ENCODE data around the gene BDH1.

BDH1 gene

GRCh38 chr3:197504641-197505121 is 51.1 kb downstream of the BDH1 start:
- DNase-seq = no peak

GRCh38 chr3:197504229-197504628 is 51.5 kb downstream of the BDH1 start:
- no peak for DNase-seq

GRCh38 chr3:197503652-197504051 is 52.1 kb downstream of the BDH1 start:
- DNase-seq = no peak

- DNase-seq = peak; percentile 27 to 56
Observed at GRCh38 chr3:197501879-197502620, 53.7 kb downstream of the BDH1 start.

GRCh38 chr3:197501496-197501878 is 54.3 kb downstream of the BDH1 start:
- DNase-seq = no peak

- no peak for DNase-seq
Observed at GRCh38 chr3:197500812-197501211, 55.0 kb downstream of the BDH1 start.

GRCh38 chr3:197499427-197499826 is 56.3 kb downstream of the BDH1 start:
- no peak for DNase-seq

- no peak for DNase-seq
Observed at GRCh38 chr3:197498499-197499241, 57.1 kb downstream of the BDH1 start.

GRCh38 chr3:197496746-197497125 is 59.0 kb downstream of the BDH1 start:
- no peak for DNase-seq

- peak in 1 of 2 donors; percentile 30 for DNase-seq
Observed at GRCh38 chr3:197495999-197496745, 59.6 kb downstream of the BDH1 start.

GRCh38 chr3:197495499-197495898 is 60.3 kb downstream of the BDH1 start:
- DNase-seq = no peak

- no peak for DNase-seq
Observed at GRCh38 chr3:197495059-197495455, 60.7 kb downstream of the BDH1 start.

GRCh38 chr3:197494366-197495058 is 61.3 kb downstream of the BDH1 start:
- DNase-seq = no peak

- no peak for DNase-seq
Observed at GRCh38 chr3:197493049-197493448, 62.7 kb downstream of the BDH1 start.

GRCh38 chr3:197491923-197492664 is 63.7 kb downstream of the BDH1 start:
- DNase-seq = no peak

GRCh38 chr3:197491478-197491877 is 64.3 kb downstream of the BDH1 start:
- DNase-seq = no peak

GRCh38 chr3:197490098-197491058 is 65.4 kb downstream of the BDH1 start:
- DNase-seq = no peak

- no peak for DNase-seq
Observed at GRCh38 chr3:197487911-197488391, 67.8 kb downstream of the BDH1 start.

GRCh38 chr3:197486861-197487260 is 68.9 kb downstream of the BDH1 start:
- no peak for DNase-seq

- DNase-seq = no peak
Observed at GRCh38 chr3:197485143-197485542, 70.6 kb downstream of the BDH1 start.
